Activated CD8-positive, alpha-beta memory T cell treated with anti-CD3 and anti-CD28 coated beads for 36 hours (primary cell): ENCODE data around the gene TTYH3. TPM values are rescaled to one million over a fixed set of nuclear protein-coding genes. Genes with fewer than 3 reads are reported as not detected.

Experiments used
- CTCF ChIA-PET: fragments of 350-600 bp; sonication (Branson Sonifier 250); formaldehyde crosslinking; loops from one replicate; lab custom pipeline; 2021; ENCODE audit warnings: antibody characterized with exemption; lab: Charles Lee
- POLR2A ChIA-PET: fragments of 350-600 bp; sonication (Branson Sonifier 250); formaldehyde crosslinking; loops from one replicate; lab custom pipeline; 2021; ENCODE audit warnings: antibody characterized with exemption; lab: Charles Lee
- total RNA-seq, 2 experiments: library from RNA; stranded (reverse); gene quantifications; one replicate each; pipeline ENCODE4 v1.2.3, GENCODE V29; 2021

The TTYH3 gene
- total RNA-seq, 2 experiments from 2014 or later, result 22.9 to 24.3 TPM

GRCh38 chr7:2629746-2630681, 1.8 kb upstream of the TTYH3 start:
- CTCF ChIA-PET, result interaction anchor here (0.7 to 2.7 kb wide), 3 partner anchors 74 to 179 kb away, joined by 3 to 7 read pairs (median 3); no protein-coding TSS in a partner anchor
- POLR2A ChIA-PET, result interaction anchor here (0.7 to 1.0 kb wide), 2 partner anchors 15 to 131 kb away, joined by 3 to 13 read pairs; no protein-coding TSS in a partner anchor

DNA sequence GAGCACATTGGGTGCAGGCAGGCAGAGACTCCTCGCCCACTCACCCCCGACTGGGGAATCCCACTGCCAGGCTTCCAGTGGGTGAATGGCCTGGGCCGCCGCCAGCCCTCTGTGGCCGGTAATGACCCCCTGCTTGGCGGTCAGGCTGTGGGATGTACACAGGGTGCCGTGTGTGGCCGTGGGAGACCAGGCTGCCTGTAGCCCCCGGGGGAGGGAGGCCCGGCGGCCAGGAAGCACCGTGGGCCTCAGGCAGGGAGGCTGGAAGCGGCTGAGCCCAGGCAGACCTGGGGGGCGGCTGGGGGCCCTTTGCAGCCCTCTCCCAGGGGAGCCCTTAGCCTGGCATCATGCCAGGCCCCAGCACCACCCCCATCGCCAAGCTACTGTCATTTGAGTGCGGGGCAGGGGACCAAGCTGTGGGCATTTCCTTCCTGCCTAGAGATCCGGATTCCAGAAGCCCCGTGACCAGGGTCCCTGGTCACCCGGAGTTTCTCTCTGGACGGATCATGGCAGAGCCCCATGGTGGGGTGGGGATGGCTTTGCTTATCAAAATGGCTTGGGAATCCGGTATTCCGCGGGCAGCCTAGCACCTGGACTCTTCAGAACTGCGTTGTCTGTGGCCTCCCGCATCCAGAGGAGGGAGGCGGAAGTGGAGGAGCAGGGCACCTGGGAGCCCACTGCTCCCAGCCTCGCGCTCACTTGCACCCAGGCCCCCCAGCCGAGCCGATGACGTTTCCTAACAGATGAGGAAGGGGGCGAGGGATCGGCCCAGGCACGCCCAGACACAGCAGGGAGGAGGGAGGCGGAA, 1.1 kb downstream of the TTYH3 start:
- CTCF ChIA-PET, result interaction anchor here (1.4 to 2.7 kb wide), 3 partner anchors 38 to 86 kb away, joined by 5 to 7 read pairs (median 7); no protein-coding TSS in a partner anchor
- POLR2A ChIA-PET, result interaction anchor here (0.8 to 1.4 kb wide), 2 partner anchors 12 to 88 kb away, joined by 3 read pairs; no protein-coding TSS in a partner anchor

- ChIA-PET POLR2A (interaction anchor here (0.8 kb wide), 1 partner anchor 87 kb away, joined by 3 read pairs; no protein-coding TSS in a partner anchor), CTCF (interaction anchor here (1.4 to 2.3 kb wide), 3 partner anchors 10 to 85 kb away, joined by 5 to 8 read pairs (median 5); no protein-coding TSS in a partner anchor)
Observed at GRCh38 chr7:2633538-2634266, 1.9 kb downstream of the TTYH3 start.

GRCh38 chr7:2634267-2635145, 2.7 kb downstream of the TTYH3 start:
- CTCF ChIA-PET, result interaction anchor here (2.0 to 2.3 kb wide), 2 partner anchors 9 to 11 kb away, joined by 5 to 8 read pairs; no protein-coding TSS in a partner anchor
- POLR2A ChIA-PET, result no interaction called here

GRCh38 chr7:2635148-2635668, 3.4 kb downstream of the TTYH3 start:
- ChIA-PET CTCF (interaction anchor here (2.0 to 2.3 kb wide), 2 partner anchors 8 to 10 kb away, joined by 5 to 8 read pairs; no protein-coding TSS in a partner anchor), POLR2A (no interaction called here)

GRCh38 chr7:2635810-2636701, 4.3 kb downstream of the TTYH3 start:
- ChIA-PET CTCF (interaction anchor here (0.6 to 2.3 kb wide), 2 partner anchors 9 to 75 kb away, joined by 3 to 8 read pairs; no protein-coding TSS in a partner anchor), POLR2A (no interaction called here)

- ChIA-PET CTCF (no interaction called here), POLR2A (no interaction called here)
Observed at GRCh38 chr7:2637066-2637471, 5.3 kb downstream of the TTYH3 start.

GRCh38 chr7:2637505-2638223, 5.9 kb downstream of the TTYH3 start:
- CTCF ChIA-PET, result no interaction called here

DNA sequence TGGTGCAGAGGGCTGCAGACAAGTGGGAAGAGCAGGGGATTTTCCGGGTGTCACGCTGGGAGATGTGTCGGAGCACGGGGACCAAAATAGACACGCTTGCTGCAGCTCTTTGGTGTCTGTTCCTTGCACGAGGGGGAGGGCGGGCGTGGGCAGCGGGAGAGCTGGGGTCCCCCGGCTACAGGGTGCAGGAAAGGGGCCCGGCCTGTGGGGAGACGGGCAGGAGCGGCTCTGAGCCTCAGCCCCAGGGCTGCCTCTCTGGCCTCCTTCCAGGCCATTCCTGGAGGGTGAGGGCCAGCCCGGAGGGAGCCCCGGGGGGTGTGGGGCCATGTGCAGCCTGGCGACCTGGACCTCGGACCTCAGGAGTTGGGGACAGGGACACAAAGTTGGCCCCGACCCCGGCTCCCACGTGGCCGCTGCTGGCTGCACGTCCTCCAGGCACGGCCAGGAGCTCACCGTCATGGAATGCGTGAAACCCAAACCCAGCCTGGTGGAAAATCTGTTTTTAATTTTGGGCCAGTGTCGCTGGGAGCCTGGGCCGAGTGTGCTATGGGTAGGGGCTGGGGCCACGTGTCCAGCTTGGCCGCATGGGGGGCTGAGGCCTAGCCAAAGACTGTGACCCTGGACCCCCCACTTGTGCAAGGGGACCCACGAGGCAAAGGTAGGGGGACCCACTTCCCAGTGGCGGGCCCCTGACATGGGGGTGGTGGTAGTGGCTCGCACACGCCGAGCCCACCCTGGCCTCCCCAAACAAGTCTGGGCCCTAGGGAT, 6.6 kb downstream of the TTYH3 start:
- ChIA-PET POLR2A (no interaction called here), CTCF (no interaction called here)

More at GRCh38 chr7:2637505-2638223, 5.9 kb downstream of the TTYH3 start:
- POLR2A ChIA-PET, result no interaction called here

- POLR2A ChIA-PET, result no interaction called here
- CTCF ChIA-PET, result no interaction called here
Observed at GRCh38 chr7:2639181-2639681, 7.4 kb downstream of the TTYH3 start.

GRCh38 chr7:2639695-2640481, 8.1 kb downstream of the TTYH3 start:
- POLR2A ChIA-PET, result no interaction called here

GRCh38 chr7:2640482-2640830, 8.7 kb downstream of the TTYH3 start:
- CTCF ChIA-PET, result no interaction called here
- POLR2A ChIA-PET, result no interaction called here

More at GRCh38 chr7:2639695-2640481, 8.1 kb downstream of the TTYH3 start:
- CTCF ChIA-PET, result no interaction called here

GRCh38 chr7:2640846-2641316, 9.1 kb downstream of the TTYH3 start:
- POLR2A ChIA-PET, result no interaction called here

More at GRCh38 chr7:2640846-2641316, 9.1 kb downstream of the TTYH3 start:
- CTCF ChIA-PET, result no interaction called here
